ENCODE results near the gene MROH7.

The MROH7 gene

GRCh38 chr1:54698346-54698745, 56.8 kb downstream of the MROH7 start:
- Histone ChIP-seq H3K27me3 (ENCODE audit: insufficient read depth, insufficient read length) (peaks cover 4% of the 10 kb centered on the region), H3K4me3 (ENCODE audit: insufficient read length, low read depth) (no peak overlapping the region)

GRCh38 chr1:54699936-54700525, 58.4 kb downstream of the MROH7 start:
- no peaks in the 10 kb centered on the region for H3K9me3 ChIP-seq (ENCODE audit: insufficient read depth, low read length)
- H3K36me3 ChIP-seq (ENCODE audit: insufficient read depth, insufficient read length, low read length): no peaks in the 10 kb centered on the region
- no peak overlapping the region for H3K4me3 ChIP-seq (ENCODE audit: insufficient read length, low read depth)
- TF ChIP-seq SUZ12 (IDR thresholded peaks at IDR 0.05; ENCODE audit: extremely low read depth, insufficient read depth, insufficient read length) (no peak), ZNF274 (IDR thresholded peaks at IDR 0.05; ENCODE audit: low read depth, low read length) (no peak), YY1 (IDR thresholded peaks at IDR 0.05; ENCODE audit: insufficient read depth, insufficient read length) (no peak)
- DNase-seq (ENCODE audit: low read depth, low spot score): no peak
- peaks cover 4% of the 10 kb centered on the region for H3K27me3 ChIP-seq (ENCODE audit: insufficient read depth, insufficient read length)
- H3K4me1 ChIP-seq (ENCODE audit: insufficient read depth, insufficient read length): peaks cover 3% of the 10 kb centered on the region
- no peak overlapping the region for H3K9ac ChIP-seq (ENCODE audit: insufficient read length, low read depth)

More at GRCh38 chr1:54698346-54698745, 56.8 kb downstream of the MROH7 start:
- TF ChIP-seq SUZ12 (IDR thresholded peaks at IDR 0.05; ENCODE audit: extremely low read depth, insufficient read depth, insufficient read length): no peak
- TF ChIP-seq ZNF274 (IDR thresholded peaks at IDR 0.05; ENCODE audit: low read depth, low read length): no peak
- TF ChIP-seq YY1 (IDR thresholded peaks at IDR 0.05; ENCODE audit: insufficient read depth, insufficient read length): no peak
- Histone ChIP-seq H3K9me3 (ENCODE audit: insufficient read depth, low read length) (no peaks in the 10 kb centered on the region), H3K36me3 (ENCODE audit: insufficient read depth, insufficient read length, low read length) (no peaks in the 10 kb centered on the region), H3K4me1 (ENCODE audit: insufficient read depth, insufficient read length) (peaks cover 3% of the 10 kb centered on the region), H3K9ac (ENCODE audit: insufficient read length, low read depth) (no peak overlapping the region)
- DNase-seq (ENCODE audit: low read depth, low spot score): no peak

GRCh38 chr1:54701066-54701465, 59.5 kb downstream of the MROH7 start:
- no peak overlapping the region for H3K4me3 ChIP-seq (ENCODE audit: insufficient read length, low read depth)
- peaks cover 10% of the 10 kb centered on the region for H3K27me3 ChIP-seq (ENCODE audit: insufficient read depth, insufficient read length)
- TF ChIP-seq SUZ12 (IDR thresholded peaks at IDR 0.05; ENCODE audit: extremely low read depth, insufficient read depth, insufficient read length): no peak
- TF ChIP-seq ZNF274 (IDR thresholded peaks at IDR 0.05; ENCODE audit: low read depth, low read length): no peak
- TF ChIP-seq YY1 (IDR thresholded peaks at IDR 0.05; ENCODE audit: insufficient read depth, insufficient read length): no peak
- H3K36me3 ChIP-seq (ENCODE audit: insufficient read depth, insufficient read length, low read length): no peaks in the 10 kb centered on the region
- H3K4me1 ChIP-seq (ENCODE audit: insufficient read depth, insufficient read length): peaks cover 3% of the 10 kb centered on the region
- H3K9me3 ChIP-seq (ENCODE audit: insufficient read depth, low read length): no peaks in the 10 kb centered on the region
- no peak for DNase-seq (ENCODE audit: low read depth, low spot score)
- no peak overlapping the region for H3K9ac ChIP-seq (ENCODE audit: insufficient read length, low read depth)

- H3K4me3 ChIP-seq (ENCODE audit: insufficient read length, low read depth): no peak overlapping the region
- H3K36me3 ChIP-seq (ENCODE audit: insufficient read depth, insufficient read length, low read length): no peaks in the 10 kb centered on the region
- no peak for TF ChIP-seq YY1 (IDR thresholded peaks at IDR 0.05; ENCODE audit: insufficient read depth, insufficient read length)
- no peak for TF ChIP-seq ZNF274 (IDR thresholded peaks at IDR 0.05; ENCODE audit: low read depth, low read length)
- TF ChIP-seq SUZ12 (IDR thresholded peaks at IDR 0.05; ENCODE audit: extremely low read depth, insufficient read depth, insufficient read length): no peak
- H3K4me1 ChIP-seq (ENCODE audit: insufficient read depth, insufficient read length): peaks cover 3% of the 10 kb centered on the region
- no peak for DNase-seq (ENCODE audit: low read depth, low spot score)
- no peak overlapping the region for H3K9ac ChIP-seq (ENCODE audit: insufficient read length, low read depth)
- no peaks in the 10 kb centered on the region for H3K9me3 ChIP-seq (ENCODE audit: insufficient read depth, low read length)
- peaks cover 17% of the 10 kb centered on the region for H3K27me3 ChIP-seq (ENCODE audit: insufficient read depth, insufficient read length)
These were observed 60.4 kb downstream of the MROH7 start for GRCh38 chr1:54701996-54702395.

GRCh38 chr1:54703471-54703870, 61.9 kb downstream of the MROH7 start:
- no peak overlapping the region for H3K9ac ChIP-seq (ENCODE audit: insufficient read length, low read depth)
- no peak overlapping the region for H3K4me3 ChIP-seq (ENCODE audit: insufficient read length, low read depth)
- TF ChIP-seq ZNF274 (IDR thresholded peaks at IDR 0.05; ENCODE audit: low read depth, low read length) (no peak), SUZ12 (IDR thresholded peaks at IDR 0.05; ENCODE audit: extremely low read depth, insufficient read depth, insufficient read length) (no peak), YY1 (IDR thresholded peaks at IDR 0.05; ENCODE audit: insufficient read depth, insufficient read length) (no peak)
- no peaks in the 10 kb centered on the region for H3K36me3 ChIP-seq (ENCODE audit: insufficient read depth, insufficient read length, low read length)
- no peaks in the 10 kb centered on the region for H3K9me3 ChIP-seq (ENCODE audit: insufficient read depth, low read length)
- no peak for DNase-seq (ENCODE audit: low read depth, low spot score)
- peaks cover 17% of the 10 kb centered on the region for H3K27me3 ChIP-seq (ENCODE audit: insufficient read depth, insufficient read length)
- H3K4me1 ChIP-seq (ENCODE audit: insufficient read depth, insufficient read length): peaks cover 3% of the 10 kb centered on the region

GRCh38 chr1:54705153-54705552, 63.6 kb downstream of the MROH7 start:
- Histone ChIP-seq H3K4me3 (ENCODE audit: insufficient read length, low read depth) (no peak overlapping the region), H3K27me3 (ENCODE audit: insufficient read depth, insufficient read length) (peaks cover 13% of the 10 kb centered on the region), H3K9ac (ENCODE audit: insufficient read length, low read depth) (no peak overlapping the region), H3K9me3 (ENCODE audit: insufficient read depth, low read length) (no peaks in the 10 kb centered on the region), H3K36me3 (ENCODE audit: insufficient read depth, insufficient read length, low read length) (no peaks in the 10 kb centered on the region), H3K4me1 (ENCODE audit: insufficient read depth, insufficient read length) (peaks cover 3% of the 10 kb centered on the region)
- DNase-seq (ENCODE audit: low read depth, low spot score): no peak
- TF ChIP-seq ZNF274 (IDR thresholded peaks at IDR 0.05; ENCODE audit: low read depth, low read length) (no peak), YY1 (IDR thresholded peaks at IDR 0.05; ENCODE audit: insufficient read depth, insufficient read length) (no peak), SUZ12 (IDR thresholded peaks at IDR 0.05; ENCODE audit: extremely low read depth, insufficient read depth, insufficient read length) (no peak)

GRCh38 chr1:54706419-54706818, 64.8 kb downstream of the MROH7 start:
- Histone ChIP-seq H3K9ac (ENCODE audit: insufficient read length, low read depth) (no peak overlapping the region), H3K27me3 (ENCODE audit: insufficient read depth, insufficient read length) (peaks cover 13% of the 10 kb centered on the region), H3K9me3 (ENCODE audit: insufficient read depth, low read length) (no peaks in the 10 kb centered on the region), H3K36me3 (ENCODE audit: insufficient read depth, insufficient read length, low read length) (no peaks in the 10 kb centered on the region), H3K4me1 (ENCODE audit: insufficient read depth, insufficient read length) (peaks cover 3% of the 10 kb centered on the region), H3K4me3 (ENCODE audit: insufficient read length, low read depth) (no peak overlapping the region)
- no peak for TF ChIP-seq YY1 (IDR thresholded peaks at IDR 0.05; ENCODE audit: insufficient read depth, insufficient read length)
- no peak for TF ChIP-seq ZNF274 (IDR thresholded peaks at IDR 0.05; ENCODE audit: low read depth, low read length)
- no peak for TF ChIP-seq SUZ12 (IDR thresholded peaks at IDR 0.05; ENCODE audit: extremely low read depth, insufficient read depth, insufficient read length)
- no peak for DNase-seq (ENCODE audit: low read depth, low spot score)

All from NT2/D1 (cell line).